ENCODE data around the gene HOXD8.

GRCh38 chr2:176142281-176142680 is 12.8 kb downstream of the HOXD8 start:
- TF ChIP-seq, protein P1, sequence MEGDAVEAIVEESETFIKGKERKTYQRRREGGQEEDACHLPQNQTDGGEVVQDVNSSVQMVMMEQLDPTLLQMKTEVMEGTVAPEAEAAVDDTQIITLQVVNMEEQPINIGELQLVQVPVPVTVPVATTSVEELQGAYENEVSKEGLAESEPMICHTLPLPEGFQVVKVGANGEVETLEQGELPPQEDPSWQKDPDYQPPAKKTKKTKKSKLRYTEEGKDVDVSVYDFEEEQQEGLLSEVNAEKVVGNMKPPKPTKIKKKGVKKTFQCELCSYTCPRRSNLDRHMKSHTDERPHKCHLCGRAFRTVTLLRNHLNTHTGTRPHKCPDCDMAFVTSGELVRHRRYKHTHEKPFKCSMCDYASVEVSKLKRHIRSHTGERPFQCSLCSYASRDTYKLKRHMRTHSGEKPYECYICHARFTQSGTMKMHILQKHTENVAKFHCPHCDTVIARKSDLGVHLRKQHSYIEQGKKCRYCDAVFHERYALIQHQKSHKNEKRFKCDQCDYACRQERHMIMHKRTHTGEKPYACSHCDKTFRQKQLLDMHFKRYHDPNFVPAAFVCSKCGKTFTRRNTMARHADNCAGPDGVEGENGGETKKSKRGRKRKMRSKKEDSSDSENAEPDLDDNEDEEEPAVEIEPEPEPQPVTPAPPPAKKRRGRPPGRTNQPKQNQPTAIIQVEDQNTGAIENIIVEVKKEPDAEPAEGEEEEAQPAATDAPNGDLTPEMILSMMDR (IDR thresholded peaks at IDR 0.05; ENCODE audit: insufficient read depth, low read depth, low read length): no peak
- no peak for TF ChIP-seq EZH2 (IDR thresholded peaks at IDR 0.05; ENCODE audit: insufficient read depth, low read length)
